NCI-H2171 treated with DMSO at 0.1 percent for 48 hours (cell line): ENCODE data around the gene GRB7.
"Not testable (repeated sequence)": the region's sequence is repeated elsewhere in the genome, so short reads cannot be mapped to it uniquely, and the experiment has no call there.

Experiments used
- DNase-seq: peaks from one replicate; lab custom pipeline; 2025; lab: John Stamatoyannopoulos, UW

The GRB7 gene

GRCh38 chr17:39709319-39709997, 28.3 kb upstream of the GRB7 start:
- DNase-seq, result no peak

- peak; percentile 52 for DNase-seq
These were observed 27.5 kb upstream of the GRB7 start for GRCh38 chr17:39709998-39710964.

GRCh38 chr17:39711071-39711470, 26.7 kb upstream of the GRB7 start:
- not testable (repeated sequence) for DNase-seq

GRCh38 chr17:39711851-39712250, 25.9 kb upstream of the GRB7 start:
- no peak for DNase-seq

GRCh38 chr17:39714234-39714633, 23.5 kb upstream of the GRB7 start:
- no peak for DNase-seq

- no peak for DNase-seq
These were observed 22.2 kb upstream of the GRB7 start for GRCh38 chr17:39715375-39716072.

- no peak for DNase-seq
These were observed 21.5 kb upstream of the GRB7 start for GRCh38 chr17:39716073-39716818.

- DNase-seq, result no peak
These were observed 20.7 kb upstream of the GRB7 start for GRCh38 chr17:39716879-39717536.

- no peak for DNase-seq
These were observed 20.1 kb upstream of the GRB7 start for GRCh38 chr17:39717660-39718059.

GRCh38 chr17:39719563-39720355, 18.0 kb upstream of the GRB7 start:
- no peak for DNase-seq

GRCh38 chr17:39722104-39722503, 15.6 kb upstream of the GRB7 start:
- DNase-seq, result no peak

- no peak for DNase-seq
These were observed 14.5 kb upstream of the GRB7 start for GRCh38 chr17:39722965-39723848.

- no peak for DNase-seq
These were observed 13.0 kb upstream of the GRB7 start for GRCh38 chr17:39724731-39725130.

- DNase-seq, result not testable (repeated sequence)
These were observed 11.8 kb upstream of the GRB7 start for GRCh38 chr17:39725923-39726322.

GRCh38 chr17:39726617-39727016, 11.1 kb upstream of the GRB7 start:
- no peak for DNase-seq

GRCh38 chr17:39727556-39727955, 10.2 kb upstream of the GRB7 start:
- no peak for DNase-seq

GRCh38 chr17:39729280-39729851, 8.4 kb upstream of the GRB7 start:
- no peak for DNase-seq

- DNase-seq, result peak; percentile 72
These were observed 7.4 kb upstream of the GRB7 start, which contains the start of gene MIEN1 for GRCh38 chr17:39730095-39730921. Gene MIEN1, minus strand, starts transcription at chr17:39730532. Its CDS starts 37 bp downstream, at chr17:39730495.
